A549 (cell line): ENCODE measurements around the gene CASP8. TPM values are rescaled to one million over a fixed set of nuclear protein-coding genes. Genes with fewer than 3 reads are reported as not detected.
A peak's percentile ranks its signal among the peaks of the same experiment; 100 is the strongest.

Experiments
- ATAC-seq, 2 experiments: fragments of 200-7000 bp in 1 of 2; fragments of >200 bp in 1 of 2; cut with Nextera tagmentation in 1 of 2; cut with Tn5 transposase in 1 of 2; 3 replicates each; pipeline versions ENCODE4 v1.8.0 to v1.9.1; 2018 to 2020; ENCODE audit warnings: mild to moderate bottlenecking in 1 of 2, moderate library complexity in 1 of 2
- CTCF ChIA-PET: fragments of 300-600 bp; sonication (Branson Sonifier 250); formaldehyde crosslinking; extraction: SDS; loops from one replicate; lab custom pipeline; 2021; ENCODE audit warnings: antibody characterized with exemption, inconsistent platforms; lab: Yijun Ruan, JAX
- POLR2A ChIA-PET: fragments of 350-600 bp; formaldehyde crosslinking; extraction: SDS; loops from one replicate; lab custom pipeline; 2021; ENCODE audit warnings: antibody characterized with exemption, inconsistent platforms; lab: Yijun Ruan, JAX
- DNase-seq, 2 experiments: peaks; one replicate each; pipeline versions ENCODE4 v3.0.0 to v3.0.0-alpha.2; 2011 to 2016; ENCODE audit warnings: low read depth in 1 of 2, low spot score in 1 of 2
- FAIRE-seq: peaks from 2 replicates; lab custom pipeline; 2011; peaks lifted over from hg19 to GRCh38; lab: Jason Lieb, UNC
- H3K27ac ChIP-seq, 2 experiments: fragments of >200 bp; sonication (Bioruptor Twin); formaldehyde crosslinking; 3 replicates each; pipeline ENCODE4 v1.5.1; 2016 to 2017
- H3K4me1 ChIP-seq: fragments of >200 bp; sonication (Bioruptor Twin); formaldehyde crosslinking; 3 replicates; pipeline ENCODE4 v1.6.1; 2016
- H3K4me2 ChIP-seq: fragments of >200 bp; sonication (Bioruptor Twin); formaldehyde crosslinking; 3 replicates; pipeline ENCODE4 v1.6.1; 2016
- H3K4me3 ChIP-seq: fragments of >200 bp; sonication (Bioruptor Twin); formaldehyde crosslinking; 3 replicates; pipeline ENCODE4 v1.5.1; 2016
- H3K9me3 ChIP-seq: fragments of >200 bp; sonication (Bioruptor Twin); formaldehyde crosslinking; 3 replicates; pipeline ENCODE4 v1.6.1; 2016
- CBX2 ChIP-seq: fragments of 200-600 bp; sonication (generic); IDR thresholded peaks from 2 replicates; pipeline ENCODE4 v1.6.1; 2016; ENCODE audit warnings: low read depth, mild to moderate bottlenecking, borderline replicate concordance
- CBX8 ChIP-seq: fragments of 200-600 bp; sonication (generic); IDR thresholded peaks from 2 replicates; pipeline ENCODE4 v1.6.1; 2016
- CEBPB ChIP-seq, 2 experiments: fragments of >200 bp in 1 of 2; sonication (Bioruptor Twin) in 1 of 2; formaldehyde crosslinking in 1 of 2; IDR thresholded peaks; 2 replicates each; pipeline ENCODE4 v1.6.1; 2012 to 2016
- CHD4 ChIP-seq: fragments of 200-600 bp; sonication (generic); IDR thresholded peaks from 2 replicates; pipeline ENCODE4 v1.6.1; 2016; ENCODE audit warnings: antibody characterized with exemption, mild to moderate bottlenecking, borderline replicate concordance
- E2F6 ChIP-seq: IDR thresholded peaks from 2 replicates; pipeline ENCODE4 v1.6.1; 2012; ENCODE audit warnings: low read depth, borderline replicate concordance
- EHF ChIP-seq: fragments of 250-450 bp; sonication (Bioruptor Pico); IDR thresholded peaks from 2 replicates; pipeline ENCODE4 v1.5.0; 2020; ENCODE audit warnings: mild to moderate bottlenecking
- FOSL2 ChIP-seq, 2 experiments: fragments of 450-650 bp in 1 of 2; fragments of >200 bp in 1 of 2; sonication (Bioruptor Twin) in 1 of 2; formaldehyde crosslinking; IDR thresholded peaks; 2 replicates each; pipeline versions ENCODE4 v1.5.0 to v1.6.1; 2016 to 2020; ENCODE audit warnings: mild to moderate bottlenecking in 1 of 2, moderate library complexity in 1 of 2
- HEYL ChIP-seq: fragments of 250-450 bp; sonication (Bioruptor Pico); IDR thresholded peaks from 2 replicates; pipeline ENCODE4 v1.8.0; 2021; ENCODE audit warnings: mild to moderate bottlenecking, moderate library complexity
- HOXA7 ChIP-seq: fragments of 250-450 bp; sonication (Bioruptor Pico); IDR thresholded peaks from 2 replicates; pipeline ENCODE4 v1.5.0; 2020; ENCODE audit warnings: mild to moderate bottlenecking, moderate library complexity
- HOXB13 ChIP-seq: fragments of 250-450 bp; sonication (Bioruptor Pico); IDR thresholded peaks from 2 replicates; pipeline ENCODE4 v1.5.0; 2020; ENCODE audit warnings: low read depth, mild to moderate bottlenecking, moderate library complexity
- JUN ChIP-seq, 2 experiments: fragments of >200 bp; sonication (Bioruptor Twin); formaldehyde crosslinking; IDR thresholded peaks; 2 replicates in 1 of 2; 3 replicates in 1 of 2; pipeline ENCODE4 v1.6.1; 2016 to 2017
- JUNB ChIP-seq: fragments of >200 bp; sonication (Bioruptor Twin); formaldehyde crosslinking; IDR thresholded peaks from 2 replicates; pipeline ENCODE4 v1.6.1; 2016
- MAX ChIP-seq: IDR thresholded peaks from 2 replicates; pipeline ENCODE4 v1.6.1; 2012
- MAZ ChIP-seq: fragments of 150-350 bp; IDR thresholded peaks from 2 replicates; pipeline ENCODE4 v1.6.1; 2014; ENCODE audit warnings: antibody characterized with exemption, low read depth, low read length, borderline replicate concordance
- MYC ChIP-seq: IDR thresholded peaks from 2 replicates; pipeline ENCODE4 v1.6.1; 2012; ENCODE audit warnings: mild to moderate bottlenecking, inconsistent platforms, low read length, improper control_type of control experiment, borderline replicate concordance
- POLR2A ChIP-seq: IDR thresholded peaks from 2 replicates; pipeline ENCODE4 v1.6.1; 2012; ENCODE audit warnings: mild to moderate bottlenecking, low read length
- RAD21 ChIP-seq, 2 experiments: fragments of >200 bp in 1 of 2; sonication (Bioruptor Twin) in 1 of 2; formaldehyde crosslinking in 1 of 2; IDR thresholded peaks in 1 of 2; conservative IDR thresholded peaks in 1 of 2; 2 replicates in 1 of 2; 3 replicates in 1 of 2; pipeline ENCODE4 v1.6.1; 2012 to 2018; ENCODE audit warnings: inconsistent platforms in 1 of 2
- RFX5 ChIP-seq: fragments of 450-650 bp; IDR thresholded peaks from 2 replicates; pipeline ENCODE4 v1.7.1; 2014; ENCODE audit warnings: antibody characterized with exemption, mild to moderate bottlenecking, moderate library complexity
- ZFP36 ChIP-seq: fragments of 450-650 bp; IDR thresholded peaks from 2 replicates; pipeline ENCODE4 v1.6.1; 2014; ENCODE audit warnings: borderline replicate concordance; ENCODE audit not compliant: partially characterized antibody
- ZNF302 ChIP-seq: fragments of 250-450 bp; sonication (Bioruptor Pico); IDR thresholded peaks from 2 replicates; pipeline ENCODE4 v1.9.0; 2021; ENCODE audit warnings: inconsistent platforms, mild to moderate bottlenecking, moderate library complexity
- WGBS: methylation state at CpG from one replicate; pipeline ENCODE4 v1.1.6; 2017; ENCODE audit errors: missing lambda C conversion rate; 5-methylcytosine and 5-hydroxymethylcytosine counted together
- polyA plus RNA-seq, 4 experiments: library from polyadenylated mRNA; depleted of rRNA in 3 of 4; stranded (reverse); fragments of >200 nt; fragmentation: RNase III in 1 of 4; extraction: RNeasy Plus Mini Kit Qiagen cat#74134 plus additional on column Dnase treatment in 1 of 4; gene quantifications; 2 replicates in 3 of 4; 3 replicates in 1 of 4; pipeline ENCODE4 v1.2.3, GENCODE V29; 2011 to 2017

Gene CASP8
- polyA plus RNA-seq, 2 of the 4 experiments (the other 2 are of a cell fraction): 40.2 to 65.2 TPM

GRCh38 chr2:201257956-201258665, 2.2 kb upstream of the CASP8 start:
- FAIRE-seq (no peak), ATAC-seq (peak; percentile 85)
- H3K4me1 ChIP-seq: peaks cover 47% of the 10 kb centered on the region
- TF ChIP-seq RFX5 (no peak), FOSL2 (IDR thresholded peaks at IDR 0.05) (peak; percentile 68; the same call in 1 of the 2 replicates), FOSL2 (CRISPR knock-in tag; IDR thresholded peaks at IDR 0.05) (peak; percentile 92), JUN (IDR thresholded peaks at IDR 0.05) (peak in 1 of 2 experiments; percentile 61; a peak in 2 of 5 replicates), HOXB13 (CRISPR knock-in tag) (0 out of 2 replicates have a peak, but pooled peaks have one; percentile 29), MAZ (no peak), POLR2A (no peak), JUNB (0 out of 2 replicates have a peak, but pooled peaks have one; percentile 31), MYC (peak; percentile 97), MAX (peak; percentile 98), EHF (CRISPR knock-in tag) (0 out of 2 replicates have a peak, but pooled peaks have one; percentile 19), CBX2 (no peak), HOXA7 (CRISPR knock-in tag) (0 out of 2 replicates have a peak, but pooled peaks have one; percentile 18), E2F6 (peak; percentile 89)
- TF ChIP-seq, all 56 proteins: peak for 9
- POLR2A ChIA-PET: no interaction called here
- peak overlapping the region; percentile 77 to 93 for H3K27ac ChIP-seq
- peak overlapping the region; percentile 59 for H3K4me3 ChIP-seq
- whole genome bisulfite sequencing: 2% methylated on average over 10 of the region's 10 CpGs
- peak; percentile 55 to 86 for DNase-seq
- CTCF ChIA-PET: interaction anchor here (1.2 kb wide), 1 partner anchor 19 kb away, joined by 3 read pairs; no protein-coding TSS in a partner anchor
- no peaks in the 10 kb centered on the region for H3K9me3 ChIP-seq
- H3K4me2 ChIP-seq: peak overlapping the region; percentile 98

- CTCF ChIA-PET: interaction anchor here (1.2 to 1.6 kb wide), 2 partner anchors 18 to 22 kb away, joined by 3 to 4 read pairs; no protein-coding TSS in a partner anchor
- Histone ChIP-seq H3K27ac (peak overlapping the region; percentile 77 to 93), H3K9me3 (no peaks in the 10 kb centered on the region), H3K4me3 (peak overlapping the region; percentile 59), H3K4me2 (peak overlapping the region; percentile 98), H3K4me1 (peaks cover 47% of the 10 kb centered on the region)
- POLR2A ChIA-PET: no interaction called here
- ATAC-seq (no peak; a peak in 3 of 6 replicates), FAIRE-seq (no peak), DNase-seq (peak in 1 of 2 experiments; percentile 43)
- peak; percentile 19 to 21; a peak in 1 of 4 replicates for TF ChIP-seq CEBPB (IDR thresholded peaks at IDR 0.05)
- TF ChIP-seq HEYL (CRISPR knock-in tag): no peak
- no peak for TF ChIP-seq CBX8
- TF ChIP-seq RAD21 (conservative IDR thresholded peaks at IDR 0.05 in 1 of 2, IDR thresholded peaks at IDR 0.05 in 1 of 2): 0 out of 5 replicates have a peak, but pooled peaks of 1 of the 2 experiments have one; percentile 17
- no peak for TF ChIP-seq ZFP36
- WGBS: 26% methylated on average over 15 of the region's 15 CpGs
Observed at GRCh38 chr2:201258666-201259615, 1.4 kb upstream of the CASP8 start.

- Histone ChIP-seq H3K4me1 (peaks cover 34% of the 10 kb centered on the region), H3K9me3 (no peaks in the 10 kb centered on the region), H3K27ac (no peak overlapping the region), H3K4me2 (peak overlapping the region; percentile 15; the same call in 1 of the 3 replicates)
- CTCF ChIA-PET: interaction anchor here (0.6 kb wide), 1 partner anchor 514 kb away, joined by 3 read pairs; no protein-coding TSS in a partner anchor
- POLR2A ChIA-PET: no interaction called here
- 95% methylated on average over 9 of the region's 9 CpGs for WGBS
- no peak for FAIRE-seq
- ATAC-seq: no peak
- no peak for DNase-seq
- TF ChIP-seq CHD4: no peak
- TF ChIP-seq JUN (IDR thresholded peaks at IDR 0.05): no peak
- no peak for TF ChIP-seq ZNF302
- TF ChIP-seq, all 56 proteins: peak for 0
- no peak overlapping the region for H3K4me3 ChIP-seq
Observed at GRCh38 chr2:201261471-201261870, 1.1 kb downstream of the CASP8 start.
